Endothelial cell of umbilical vein (primary cell): Measurements from ENCODE around the gene RLN3. TPM values are rescaled to one million over a fixed set of nuclear protein-coding genes. Genes with fewer than 3 reads are reported as not detected.

Experiments used
- BruUV-seq: library from RNA; stranded (reverse); fragments of 400-500 nt; replicated peaks from 2 replicates; lab custom pipeline; 2021; lab: Mats Ljungman, UMichigan
- CTCF ChIA-PET: fragments of 300-600, 350-600 bp; sonication (Branson Sonifier 250); formaldehyde crosslinking; loops from one replicate; lab custom pipeline; 2021; ENCODE audit warnings: antibody characterized with exemption, inconsistent platforms; lab: Charles Lee
- POLR2A ChIA-PET: fragments of 300-600, 350-600 bp; sonication (Branson Sonifier 250); formaldehyde crosslinking; loops from one replicate; lab custom pipeline; 2021; ENCODE audit warnings: antibody characterized with exemption, inconsistent platforms; lab: Charles Lee
- DNase-seq: peaks from one replicate; pipeline ENCODE4 v3.0.0-alpha.2; 2011; ENCODE audit warnings: low read depth, low spot score
- FAIRE-seq: peaks from 2 replicates; lab custom pipeline; 2011; peaks lifted over from hg19 to GRCh38; lab: Jason Lieb, UNC
- H2AFZ ChIP-seq: 2 replicates; pipeline ENCODE4 v1.6.0; 2012; ENCODE audit warnings: low read depth, low read length, control low read depth, inconsistent platforms
- H3K27ac ChIP-seq: 2 replicates; pipeline ENCODE4 v1.5.1; 2011; ENCODE audit warnings: low read depth, mild to moderate bottlenecking, control low read depth, low read length, moderate library complexity; ENCODE audit not compliant: insufficient read depth
- H3K27me3 ChIP-seq, 2 experiments: 2 replicates each; pipeline versions ENCODE4 v1.6.0 to v1.6.1; 2011; ENCODE audit warnings: low read length in 2 of 2, mixed read lengths in 1 of 2; ENCODE audit not compliant: control insufficient read depth in 2 of 2, insufficient read depth in 2 of 2
- H3K36me3 ChIP-seq, 2 experiments: 2 replicates in 1 of 2; 3 replicates in 1 of 2; pipeline ENCODE4 v1.5.1; 2011; ENCODE audit warnings: low read length in 2 of 2, mild to moderate bottlenecking in 1 of 2, moderate library complexity in 1 of 2; ENCODE audit not compliant: control insufficient read depth in 2 of 2, insufficient read depth in 2 of 2; ENCODE audit errors: extremely low read depth in 1 of 2
- H3K4me1 ChIP-seq: 3 replicates; pipeline ENCODE4 v1.5.1; 2011; ENCODE audit warnings: mild to moderate bottlenecking, low read length; ENCODE audit not compliant: control insufficient read depth, insufficient read depth; ENCODE audit errors: extremely low read depth
- H3K4me2 ChIP-seq: 2 replicates; pipeline ENCODE4 v1.6.1; 2011; ENCODE audit warnings: low read length, control low read depth, mixed read lengths; ENCODE audit not compliant: insufficient read depth
- H3K4me3 ChIP-seq, 3 experiments: fragments of 200-600 bp in 1 of 3; sonication (generic), shearing (Covaris generic) in 1 of 3; replicated peaks in 1 of 3; 2 replicates each; pipeline ENCODE4 v1.5.1; 2011 to 2016; ENCODE audit warnings: control low read depth in 3 of 3, low read length in 3 of 3, mild to moderate bottlenecking in 2 of 3, inconsistent platforms in 1 of 3, low read depth in 1 of 3, moderate library complexity in 1 of 3; ENCODE audit not compliant: insufficient read depth in 1 of 3
- H3K79me2 ChIP-seq: 2 replicates; pipeline ENCODE4 v1.6.0; 2012; ENCODE audit warnings: low read length, inconsistent platforms; ENCODE audit not compliant: control insufficient read depth, insufficient read depth
- H3K9ac ChIP-seq: replicated peaks from 2 replicates; pipeline ENCODE3; 2011; ENCODE audit warnings: low read length, control low read depth; ENCODE audit not compliant: insufficient read depth; ENCODE audit errors: extremely low read depth
- H3K9me1 ChIP-seq: replicated peaks from 3 replicates; pipeline ENCODE4 v1.6.0; 2011; ENCODE audit warnings: mild to moderate bottlenecking, low read length; ENCODE audit not compliant: control insufficient read depth, insufficient read depth; ENCODE audit errors: extremely low read depth
- H3K9me3 ChIP-seq: replicated peaks from 2 replicates; pipeline ENCODE4 v1.5.1; 2012; ENCODE audit warnings: low read length, inconsistent platforms; ENCODE audit not compliant: control insufficient read depth, insufficient read depth
- H4K20me1 ChIP-seq: replicated peaks from 2 replicates; pipeline ENCODE3; 2011; ENCODE audit warnings: mild to moderate bottlenecking, low read length; ENCODE audit not compliant: control insufficient read depth, insufficient read depth; ENCODE audit errors: extremely low read depth
- CTCF ChIP-seq, 2 donors: IDR thresholded peaks; 1 replicate in 1 of 2; 2 replicates in 1 of 2; pipeline ENCODE4 v1.5.1; 2011; ENCODE audit warnings: low read length in 2 of 2, mild to moderate bottlenecking in 2 of 2, moderate library complexity in 2 of 2, control low read depth in 1 of 2, inconsistent platforms in 1 of 2, low read depth in 1 of 2; ENCODE audit not compliant: insufficient read depth in 1 of 2; ENCODE audit errors: extremely low read depth in 1 of 2
- EZH2 ChIP-seq: IDR thresholded peaks from 2 replicates; pipeline ENCODE4 v1.6.1; 2012; ENCODE audit warnings: borderline replicate concordance, low read depth, mild to moderate bottlenecking, moderate library complexity, low read length, inconsistent platforms; ENCODE audit not compliant: severe bottlenecking
- FOS ChIP-seq: IDR thresholded peaks from 2 replicates; pipeline ENCODE4 v1.6.1; 2011; ENCODE audit warnings: mild to moderate bottlenecking, low read length, moderate library complexity, borderline replicate concordance; ENCODE audit not compliant: insufficient read depth
- GATA2 ChIP-seq: IDR thresholded peaks from 2 replicates; pipeline ENCODE4 v1.7.0; 2011; ENCODE audit warnings: low read depth, mild to moderate bottlenecking, moderate library complexity, mixed read lengths, low read length; ENCODE audit not compliant: insufficient read length, insufficient read depth
- JUN ChIP-seq: IDR thresholded peaks from 2 replicates; pipeline ENCODE4 v1.6.1; 2011; ENCODE audit warnings: borderline replicate concordance, low read depth; ENCODE audit not compliant: insufficient read length, insufficient read depth
- MAX ChIP-seq: IDR thresholded peaks from 2 replicates; pipeline ENCODE4 v1.6.1; 2011; ENCODE audit not compliant: insufficient read depth, insufficient read length
- MYC ChIP-seq: IDR thresholded peaks from one replicate; pipeline ENCODE4 v1.6.1; 2011; ENCODE audit warnings: mild to moderate bottlenecking, low read depth, low read length
- POLR2A ChIP-seq: IDR thresholded peaks from 2 replicates; pipeline ENCODE4 v1.6.1; 2012; ENCODE audit warnings: low read depth, mild to moderate bottlenecking, control low read depth, low read length
- POLR2AphosphoS5 ChIP-seq: IDR thresholded peaks from 2 replicates; pipeline ENCODE4 v1.6.1; 2012; ENCODE audit warnings: low read depth, mild to moderate bottlenecking, control low read depth, low read length, moderate library complexity; ENCODE audit not compliant: insufficient read depth
- dilution Hi-C: fragments of 300-500 bp; cut with MboI; formaldehyde crosslinking; loops from one replicate; pipeline ENCODE4 v1.15.0; 2019; ENCODE audit warnings: low sequenced_read_pairs; ENCODE audit not compliant: extremely low pct_ligation_motif_present
- intact Hi-C: fragments of 100-400 bp; cut with micrococcal nuclease; formaldehyde crosslinking; loops from one replicate; pipeline ENCODE4 v1.10.0; 2022
- polyA plus RNA-seq, 4 experiments: library from polyadenylated mRNA; depleted of rRNA in 3 of 4; stranded (reverse) in 3 of 4; unstranded in 1 of 4; fragments of >200 nt; gene quantifications; 2 replicates each; pipeline versions ENCODE4 v1.2.1 to v1.2.3, GENCODE V29; 2011 to 2012; ENCODE audit warnings: missing spikeins in 1 of 4
- total RNA-seq: library from RNA; stranded (reverse); gene quantifications from 2 replicates; pipeline ENCODE4 v1.2.3, GENCODE V29; 2021

RLN3 gene
- total and polyA plus RNA-seq, 2 donors (not counting 3 experiments of a cell fraction or from before 2014, with no cell fraction given), result not detected

- Histone ChIP-seq H3K27ac (no peak overlapping the region), H3K4me3 (no peak overlapping the region), H4K20me1 (no peaks in the 10 kb centered on the region), H3K9me3 (no peaks in the 10 kb centered on the region), H3K9me1 (no peaks in the 10 kb centered on the region), H3K27me3 (peaks cover 7 to 8% of the 10 kb centered on the region in 2 experiments), H3K36me3 (no peaks in the 10 kb centered on the region), H3K4me1 (no peaks in the 10 kb centered on the region), H3K79me2 (no peaks in the 10 kb centered on the region), H3K4me2 (no peak overlapping the region), H3K9ac (no peak overlapping the region), H2AFZ (no peak overlapping the region)
- POLR2A ChIA-PET, result no interaction called here
- DNase-seq (no peak), FAIRE-seq (no peak)
- BruUV-seq, result no TSS peak
- CTCF ChIA-PET, result interaction anchor here (1.2 to 4.6 kb wide), 5 partner anchors 11 to 183 kb away, joined by 3 to 58 read pairs (median 24); partner anchors contain the start of genes MISP3 and NANOS3
- TF ChIP-seq POLR2A, result no peak
- no peak for TF ChIP-seq MYC
- no peak for TF ChIP-seq POLR2AphosphoS5
- TF ChIP-seq FOS, result no peak
- TF ChIP-seq CTCF (IDR thresholded peaks at IDR 0.05; ENCODE audit: extremely low read depth in 1 of 2, insufficient read depth in 1 of 2, low read depth in 1 of 2, low read length in 2 of 2), result no peak
- TF ChIP-seq GATA2, result no peak
- TF ChIP-seq EZH2, result no peak
- no peak for TF ChIP-seq MAX
- no peak for TF ChIP-seq JUN
- intact Hi-C loops, result no loop called here
- dilution Hi-C loops, result no loop called here
These were observed 33.3 kb downstream of the RLN3 start for GRCh38 chr19:14061081-14061749.
